ENCODE results near the gene CRIP1.

The CRIP1 gene

DNA sequence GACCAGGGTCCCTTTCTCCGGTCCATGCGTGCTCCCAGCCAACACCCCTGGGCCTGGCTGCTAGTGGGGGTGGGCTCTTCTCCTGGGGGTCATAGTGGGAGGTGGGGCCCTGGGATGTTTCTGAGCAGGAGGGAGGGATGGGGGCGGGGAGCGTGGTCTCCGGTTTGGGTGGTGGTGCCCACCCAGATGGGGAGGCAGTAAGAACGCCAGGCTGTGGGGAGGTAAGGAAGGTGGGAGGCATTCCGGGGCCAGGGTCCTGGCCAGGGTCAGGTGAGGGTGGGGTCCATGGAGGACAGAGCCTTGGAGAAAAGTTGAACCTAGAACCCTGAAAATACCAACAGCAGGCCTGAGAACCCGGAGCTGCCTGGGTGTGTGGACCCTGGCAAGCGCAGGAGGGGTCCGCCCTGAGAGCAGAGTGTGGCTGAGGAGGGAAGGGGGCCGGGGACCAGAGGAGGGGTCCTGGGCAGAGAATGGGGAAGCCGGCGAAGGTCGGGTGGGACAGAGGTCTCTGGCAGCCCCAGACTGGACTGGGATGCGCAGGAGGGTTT lies 6.4 kb upstream of the CRIP1 start:
- DNase-seq (ENCODE audit: low read depth in 2 of 2, low spot score in 1 of 2): no peak

DNA sequence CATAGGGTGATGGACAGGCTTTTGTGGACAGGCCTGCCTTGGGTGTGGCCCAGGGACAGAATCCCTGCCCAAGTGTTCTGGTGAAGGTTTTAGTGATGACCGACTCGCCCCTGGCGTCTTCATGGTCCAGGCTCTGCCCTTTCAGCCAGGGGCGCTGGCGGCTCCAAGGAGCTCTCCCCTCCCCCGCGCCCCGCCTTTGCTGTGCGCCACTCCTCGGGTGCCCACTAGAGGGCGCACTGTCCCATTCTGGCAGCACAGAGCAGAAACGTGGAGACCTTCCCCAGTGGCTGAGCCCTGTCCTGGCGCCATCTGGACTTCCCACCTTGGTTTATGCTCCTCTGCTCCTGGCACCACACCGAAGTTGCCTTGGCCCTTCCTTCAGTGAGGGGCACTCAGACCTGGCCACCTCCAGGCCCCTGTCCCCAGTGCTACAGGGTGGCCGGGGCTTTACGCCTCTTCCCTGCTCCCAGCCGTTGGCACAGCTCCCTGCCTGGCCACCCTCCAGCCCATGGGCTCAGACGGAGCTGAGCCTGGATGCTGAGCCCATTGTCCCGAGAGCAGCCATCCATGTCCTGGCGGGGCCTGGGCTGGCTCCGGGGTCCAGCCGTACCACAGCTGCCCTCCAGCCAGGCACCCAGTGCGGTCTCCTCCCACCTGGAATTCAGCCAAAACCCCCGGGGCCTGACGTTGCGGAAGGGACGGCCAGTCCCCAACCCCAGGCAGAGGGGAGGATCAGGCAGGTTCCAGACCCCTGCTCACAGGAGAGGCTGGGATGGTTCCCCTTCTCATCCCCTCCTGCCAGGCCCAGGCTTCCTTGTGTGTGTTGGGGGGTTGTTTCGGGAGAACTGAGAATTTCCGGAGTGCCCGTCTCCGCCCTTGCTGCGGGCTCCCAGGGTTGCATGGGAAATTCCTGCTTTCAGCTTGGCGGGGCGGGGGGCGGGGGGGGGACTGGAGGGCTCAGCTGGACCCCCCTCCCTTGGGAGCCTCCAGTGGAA lies 5.6 kb upstream of the CRIP1 start:
- DNase-seq (ENCODE audit: low read depth in 2 of 2, low spot score in 1 of 2): peak; percentile 80 to 81

DNA sequence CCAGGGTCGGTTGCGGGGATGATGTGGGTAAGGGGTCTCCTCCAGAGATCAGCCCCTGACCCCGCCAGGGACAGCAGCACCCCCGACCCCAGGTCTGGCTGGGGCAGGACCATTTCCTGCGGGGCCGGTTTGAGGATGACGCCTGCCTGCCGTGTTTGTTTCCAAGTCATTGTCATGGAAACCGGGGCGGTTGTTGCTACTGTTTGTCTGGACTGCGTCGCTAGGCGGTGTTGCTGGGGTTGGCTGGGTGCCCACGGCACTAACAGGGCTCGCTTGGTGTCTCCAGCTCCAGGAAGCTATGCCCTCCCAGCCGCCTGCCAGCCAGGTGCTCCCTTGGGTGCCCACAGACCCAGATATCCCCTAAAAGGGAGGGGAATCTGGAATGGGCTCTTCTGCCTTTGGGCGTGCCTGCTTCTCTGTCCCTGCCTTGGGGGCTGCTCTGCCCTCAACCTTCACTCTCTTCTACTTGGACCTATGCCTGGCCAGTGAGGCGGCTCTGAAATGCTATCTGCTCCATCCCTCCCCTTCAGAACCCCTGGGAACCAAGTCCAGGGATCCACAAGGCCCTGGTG lies 4.7 kb upstream of the CRIP1 start:
- DNase-seq (ENCODE audit: low read depth in 2 of 2, low spot score in 1 of 2): peak; percentile 88 to 91

DNA sequence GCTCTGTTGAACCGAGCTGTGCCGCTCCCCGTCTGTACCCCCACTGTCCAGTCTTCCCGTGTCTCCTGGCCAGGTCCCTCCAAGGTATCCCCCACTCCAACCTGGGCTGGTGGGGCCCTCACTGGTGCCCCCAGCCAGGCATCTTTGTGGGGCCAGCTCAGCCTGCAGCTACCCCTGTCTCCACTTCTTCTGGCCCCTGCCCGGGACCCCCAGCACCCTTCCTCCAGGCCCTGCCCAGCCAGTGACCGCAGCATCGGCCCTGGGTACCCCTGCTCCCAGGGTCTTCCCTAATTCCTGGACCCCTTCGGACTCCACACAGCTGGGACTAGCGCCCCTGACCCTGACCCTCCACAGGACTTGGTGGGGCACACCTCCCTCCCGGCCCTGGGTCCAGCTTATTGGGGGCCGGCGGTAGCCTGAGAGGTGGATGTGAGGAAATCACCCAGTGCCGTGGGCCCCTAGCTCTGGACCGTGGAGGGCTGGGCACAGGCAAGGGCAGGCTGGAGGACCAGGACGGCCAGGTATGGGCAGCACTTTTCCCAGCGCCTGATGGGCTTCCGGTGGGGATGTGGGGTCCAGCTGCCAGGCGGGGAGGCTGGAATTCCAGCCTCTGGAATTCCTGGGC lies 4.1 kb upstream of the CRIP1 start:
- DNase-seq (ENCODE audit: low read depth in 2 of 2, low spot score in 1 of 2): no peak

DNA sequence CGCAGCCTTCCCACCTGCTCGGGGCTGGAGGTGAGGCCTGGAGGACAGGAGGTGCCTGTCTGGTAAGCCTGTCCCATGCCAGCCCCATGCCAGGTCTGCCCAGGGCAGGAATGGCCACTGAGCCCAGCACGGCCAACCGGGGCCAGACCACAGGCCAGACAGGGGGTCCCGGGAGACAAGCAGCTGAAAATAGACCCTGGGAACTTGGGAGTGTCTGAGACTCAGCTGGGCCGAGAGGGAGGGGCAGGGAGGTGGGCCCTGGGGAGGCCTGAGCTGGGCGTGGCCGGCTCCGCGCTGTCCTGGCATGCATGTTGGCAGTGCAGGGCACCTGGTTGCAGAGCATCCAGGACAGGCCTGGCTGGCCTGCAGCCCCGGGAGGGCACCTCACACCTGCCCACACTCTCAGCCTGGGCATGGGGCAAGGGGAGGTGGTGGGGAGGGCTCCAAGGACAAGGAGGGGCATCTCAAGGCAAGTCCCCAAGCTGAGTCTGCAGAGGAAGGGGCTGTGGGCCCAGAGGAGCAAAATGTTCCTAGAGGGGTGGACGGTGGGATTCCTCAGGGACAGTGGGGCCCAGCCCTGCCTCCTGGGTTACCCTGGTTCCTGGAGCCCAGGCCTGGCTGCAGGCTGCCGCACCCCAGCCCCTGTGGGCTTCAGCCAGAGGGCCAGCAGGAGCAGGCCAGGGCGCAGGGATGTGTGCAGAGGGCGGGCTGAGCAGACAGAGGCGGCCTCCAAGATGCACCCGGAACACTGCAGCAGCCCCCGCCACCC lies 3.2 kb upstream of the CRIP1 start:
- no peak for DNase-seq (ENCODE audit: low read depth in 2 of 2, low spot score in 1 of 2)

DNA sequence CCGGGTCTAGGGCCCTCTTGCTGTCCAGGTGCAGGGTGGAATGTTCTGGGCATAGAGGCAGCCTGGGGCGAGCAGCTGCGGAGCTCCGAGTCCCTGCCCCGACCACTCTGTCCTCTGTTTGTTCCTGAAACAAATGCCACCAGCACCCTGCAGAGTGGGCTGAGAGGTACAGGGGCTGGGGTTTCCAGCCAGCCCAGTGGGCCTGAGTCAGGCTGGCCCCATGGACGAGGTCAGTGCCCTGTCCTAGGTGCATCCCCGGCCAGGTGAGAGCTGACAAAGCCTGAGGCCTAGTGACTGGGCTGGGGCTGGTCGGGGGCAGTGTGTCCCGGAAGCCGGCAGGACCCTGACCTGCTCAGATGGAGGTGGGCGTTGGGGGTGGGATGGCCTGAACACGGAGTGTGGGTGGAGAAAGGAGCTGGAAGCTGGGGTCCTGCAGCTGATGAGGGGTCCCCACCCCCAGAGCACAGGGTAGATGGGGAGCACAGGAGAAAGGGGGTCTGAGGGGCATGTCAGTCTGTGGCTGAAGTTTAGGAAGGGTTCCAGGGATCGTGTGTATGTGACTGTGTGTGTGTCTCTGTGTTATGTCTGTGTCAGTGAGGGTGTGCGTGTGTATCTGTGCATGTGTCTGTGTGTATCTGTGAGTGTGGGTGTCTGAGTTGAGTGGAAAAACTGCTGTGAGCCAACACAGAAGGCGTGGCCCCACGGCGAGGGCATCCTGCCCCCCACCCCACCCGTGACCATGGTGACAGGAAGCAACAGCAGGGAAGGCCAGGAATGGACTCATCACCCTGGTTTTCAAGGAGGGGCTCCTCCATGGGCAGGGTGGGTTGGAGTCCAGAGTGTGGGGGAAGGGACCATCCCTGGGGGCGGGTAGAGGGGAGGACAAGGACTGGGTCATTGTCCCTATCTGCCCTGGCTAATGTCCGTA lies 2.4 kb upstream of the CRIP1 start:
- peak in 1 of 2 donors; percentile 43 for DNase-seq (ENCODE audit: low read depth in 2 of 2, low spot score in 1 of 2)

DNA sequence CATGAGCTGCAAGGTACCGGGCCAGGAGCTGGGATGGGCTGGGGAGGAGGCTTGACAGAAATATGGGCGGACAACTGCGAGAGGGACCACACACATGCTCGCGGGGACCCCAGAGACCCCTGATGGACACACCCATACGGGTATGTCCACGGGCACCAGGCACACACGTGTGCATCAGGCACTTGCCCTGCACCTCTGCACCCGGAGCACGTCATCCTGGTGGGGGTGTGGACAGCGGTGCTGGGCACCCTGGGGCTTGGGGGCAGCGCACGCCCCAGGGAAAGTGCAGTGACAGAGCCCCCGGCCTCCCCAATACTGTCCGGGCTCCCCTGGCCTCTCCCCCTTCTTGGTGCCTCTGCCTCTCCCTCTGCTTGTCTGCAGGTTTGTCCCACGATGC lies 1.7 kb upstream of the CRIP1 start:
- no peak for DNase-seq (ENCODE audit: low read depth in 2 of 2, low spot score in 1 of 2)

DNA sequence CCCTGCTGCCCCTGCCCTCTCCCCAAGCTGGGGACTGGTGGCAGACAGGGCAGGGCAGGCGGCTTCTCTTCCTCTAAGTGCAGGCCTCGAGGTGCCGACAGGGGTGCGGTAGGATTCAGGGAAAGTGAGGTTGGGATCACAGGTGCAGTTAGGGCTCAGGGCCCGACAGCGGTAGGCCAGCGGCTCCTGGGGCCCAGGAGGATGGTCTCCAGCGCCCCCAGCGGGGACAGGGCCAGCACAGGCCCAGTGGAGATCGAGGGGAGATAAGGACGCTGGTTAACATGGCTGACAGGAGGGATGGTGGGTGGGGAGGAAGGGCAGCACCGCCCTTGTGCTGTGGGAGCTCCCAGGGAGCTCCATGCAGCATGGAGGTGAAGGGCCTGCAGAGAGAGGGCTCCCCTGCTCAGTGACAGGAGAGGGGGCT lies 935 bp upstream of the CRIP1 start:
- DNase-seq (ENCODE audit: low read depth in 2 of 2, low spot score in 1 of 2): no peak

DNA sequence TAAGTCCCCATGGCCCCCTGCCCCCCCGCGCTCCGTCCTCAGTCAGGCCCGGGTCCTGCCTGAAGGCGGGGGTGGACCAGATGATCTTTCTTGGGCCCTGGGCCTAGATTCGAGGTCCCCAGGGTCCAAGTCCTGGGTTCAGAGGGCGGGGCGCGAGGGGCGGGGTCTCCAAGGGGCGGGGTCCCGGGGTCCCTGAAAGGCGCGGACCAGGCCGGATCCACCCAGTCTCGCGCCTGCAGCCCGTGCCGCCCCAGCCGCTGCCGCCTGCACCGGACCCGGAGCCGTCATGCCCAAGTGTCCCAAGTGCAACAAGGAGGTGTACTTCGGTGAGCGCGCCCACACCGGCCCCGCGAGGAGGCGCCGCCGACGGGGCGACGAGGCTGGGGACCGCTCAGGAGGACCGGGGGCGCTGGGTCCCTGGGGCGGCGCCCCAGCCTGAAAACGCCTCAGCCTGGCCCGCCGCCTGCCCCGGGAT lies 325 bp downstream of the CRIP1 start:
- peak in 1 of 2 donors; percentile 47 for DNase-seq (ENCODE audit: low read depth in 2 of 2, low spot score in 1 of 2)

DNA sequence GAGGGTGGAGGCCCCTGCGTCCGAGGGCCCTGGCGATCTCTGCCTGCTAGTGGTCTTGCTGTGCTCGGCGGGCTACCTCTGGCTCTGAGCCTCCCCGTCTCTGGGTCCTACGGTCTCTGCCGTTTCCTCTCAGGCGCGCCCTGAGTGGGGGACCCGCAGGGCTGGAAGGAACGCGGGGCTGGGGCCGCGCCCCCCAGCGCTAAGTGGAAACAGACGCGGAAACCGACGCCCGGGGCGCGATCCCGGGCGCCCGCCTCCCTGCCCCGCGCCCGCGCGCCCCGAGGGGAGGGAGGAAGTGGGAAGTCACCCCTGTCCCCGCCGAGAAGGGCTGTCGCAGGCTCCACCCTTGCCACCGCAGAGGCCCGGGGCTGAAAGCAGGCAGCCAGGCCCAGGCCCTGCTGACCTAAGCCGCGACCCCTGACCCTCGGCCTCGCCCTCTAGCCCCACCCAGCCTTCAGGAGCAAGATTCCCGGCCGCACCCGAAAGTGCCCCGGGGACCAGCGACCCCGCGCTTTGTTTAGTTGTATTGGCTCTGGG lies 831 bp downstream of the CRIP1 start:
- DNase-seq (ENCODE audit: low read depth in 2 of 2, low spot score in 1 of 2): peak in 1 of 2 donors; percentile 53

DNA sequence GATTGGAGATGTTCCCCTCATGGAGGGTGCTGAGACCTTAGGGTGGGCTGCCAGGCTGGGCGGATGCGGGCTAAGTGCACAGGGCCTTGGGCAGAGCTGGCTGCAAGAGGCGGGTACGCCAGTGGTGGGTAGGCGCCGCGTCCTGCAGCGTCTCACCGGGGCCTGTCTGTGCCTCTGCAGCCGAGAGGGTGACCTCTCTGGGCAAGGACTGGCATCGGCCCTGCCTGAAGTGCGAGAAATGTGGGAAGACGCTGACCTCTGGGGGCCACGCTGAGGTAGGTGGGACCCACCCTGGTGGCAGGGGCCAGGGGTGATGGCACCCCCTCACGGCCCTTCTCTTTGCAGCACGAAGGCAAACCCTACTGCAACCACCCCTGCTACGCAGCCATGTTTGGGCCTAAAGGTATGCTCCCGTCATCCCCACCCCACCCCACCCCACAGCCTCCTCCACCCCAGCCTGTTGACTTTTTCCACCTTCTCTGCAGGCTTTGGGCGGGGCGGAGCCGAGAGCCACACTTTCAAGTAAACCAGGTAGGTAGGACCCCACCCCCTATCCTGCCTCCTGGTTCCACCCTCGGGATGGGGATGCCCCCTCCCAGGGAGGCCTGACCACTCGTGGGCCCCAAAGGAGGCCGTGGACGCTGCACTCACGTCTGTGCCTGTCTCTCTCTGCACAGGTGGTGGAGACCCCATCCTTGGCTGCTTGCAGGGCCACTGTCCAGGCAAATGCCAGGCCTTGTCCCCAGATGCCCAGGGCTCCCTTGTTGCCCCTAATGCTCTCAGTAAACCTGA lies 1.5 kb downstream of the CRIP1 start:
- no peak for DNase-seq (ENCODE audit: low read depth in 2 of 2, low spot score in 1 of 2)

DNA sequence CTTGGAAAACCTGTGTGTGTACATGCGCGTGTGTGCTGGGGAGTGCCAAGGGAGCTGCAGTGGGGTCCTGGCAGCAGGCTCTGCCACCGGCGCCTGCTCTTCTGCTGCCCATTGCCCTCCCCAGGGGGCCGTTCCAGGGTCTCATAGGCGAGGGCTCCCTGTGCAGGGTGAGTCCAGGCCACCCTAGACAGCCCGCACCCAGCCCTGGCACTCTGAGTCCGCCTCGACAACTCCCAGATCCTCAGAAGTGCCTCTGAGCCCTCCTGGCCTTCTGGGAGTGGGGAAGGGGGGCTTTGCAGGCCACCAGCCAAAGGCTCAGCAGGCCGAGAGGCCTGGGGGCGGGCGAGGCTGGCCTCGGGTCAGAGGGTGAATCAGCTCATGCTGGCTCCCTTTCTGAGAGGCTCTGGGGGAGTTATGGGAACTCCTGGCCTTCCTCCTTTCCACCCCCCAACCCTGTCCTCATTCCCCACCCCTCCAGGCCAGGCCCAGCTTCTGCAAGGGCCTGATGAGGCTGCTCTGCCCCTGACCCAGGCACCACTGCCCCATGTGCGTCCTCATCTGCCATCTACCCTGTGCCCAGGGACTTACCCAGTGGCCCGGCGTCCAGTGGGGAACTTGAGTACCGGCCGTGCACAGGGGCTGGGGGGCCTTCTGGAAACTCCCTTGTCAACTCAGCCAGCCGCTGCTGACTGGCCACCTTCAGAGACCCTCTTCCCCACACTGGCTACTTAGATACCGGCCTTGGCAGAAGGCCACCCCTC lies 2.3 kb downstream of the CRIP1 start:
- no peak for DNase-seq (ENCODE audit: low read depth in 2 of 2, low spot score in 1 of 2)

DNA sequence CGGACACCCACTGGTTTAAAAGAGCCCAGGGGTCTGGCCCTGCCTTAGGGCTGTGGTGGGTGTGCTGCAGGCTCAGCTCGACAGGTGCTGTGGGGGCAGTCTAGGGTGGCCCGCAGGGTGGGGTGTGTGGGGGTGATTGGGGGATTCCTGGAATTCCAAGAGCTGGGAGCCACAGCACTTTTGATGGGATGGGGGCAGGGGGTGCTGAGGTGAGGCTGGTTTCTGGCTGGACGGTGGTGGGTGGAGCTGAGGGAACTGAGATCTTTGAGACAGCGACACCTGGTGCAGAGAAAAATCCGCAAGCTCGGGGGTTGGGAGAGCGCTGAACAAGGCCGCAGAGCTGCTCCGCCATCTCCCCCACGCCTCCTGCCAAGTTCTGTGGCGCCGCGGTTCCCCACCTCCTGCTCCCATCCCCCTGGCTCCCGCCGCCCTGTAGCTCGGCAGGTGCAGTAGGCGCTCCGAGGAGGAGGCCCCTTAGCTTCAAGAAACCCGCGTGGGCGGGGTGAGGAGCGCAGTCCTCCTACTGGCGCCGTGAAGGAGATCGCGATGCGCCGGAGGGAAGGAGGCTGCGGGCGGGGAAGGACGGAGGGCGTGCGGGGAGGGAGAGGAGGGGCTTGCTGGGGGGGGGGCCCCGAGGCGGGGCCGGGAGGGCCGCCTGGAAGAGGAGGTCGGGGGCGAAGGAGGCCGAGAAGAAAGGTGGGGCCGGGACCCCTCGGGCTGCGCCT lies 3.0 kb downstream of the CRIP1 start:
- DNase-seq (ENCODE audit: low read depth in 2 of 2, low spot score in 1 of 2): peak; percentile 62 to 72

DNA sequence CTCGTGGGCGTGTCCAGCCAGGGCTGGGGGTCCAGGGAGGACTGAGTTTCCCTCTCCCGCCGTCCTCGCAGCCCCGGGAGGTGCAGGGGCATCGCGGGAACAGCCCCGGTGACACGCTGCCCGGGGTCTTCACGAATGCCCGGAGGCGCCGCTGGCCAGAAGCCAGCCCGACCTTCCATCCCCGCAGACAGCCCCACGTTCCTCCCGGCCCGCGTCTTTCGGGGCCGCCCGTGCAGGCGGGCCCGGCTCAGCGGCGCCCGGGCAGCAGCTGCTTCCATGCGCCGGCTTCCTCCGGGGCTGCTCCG lies 3.5 kb downstream of the CRIP1 start:
- no peak for DNase-seq (ENCODE audit: low read depth in 2 of 2, low spot score in 1 of 2)

DNA sequence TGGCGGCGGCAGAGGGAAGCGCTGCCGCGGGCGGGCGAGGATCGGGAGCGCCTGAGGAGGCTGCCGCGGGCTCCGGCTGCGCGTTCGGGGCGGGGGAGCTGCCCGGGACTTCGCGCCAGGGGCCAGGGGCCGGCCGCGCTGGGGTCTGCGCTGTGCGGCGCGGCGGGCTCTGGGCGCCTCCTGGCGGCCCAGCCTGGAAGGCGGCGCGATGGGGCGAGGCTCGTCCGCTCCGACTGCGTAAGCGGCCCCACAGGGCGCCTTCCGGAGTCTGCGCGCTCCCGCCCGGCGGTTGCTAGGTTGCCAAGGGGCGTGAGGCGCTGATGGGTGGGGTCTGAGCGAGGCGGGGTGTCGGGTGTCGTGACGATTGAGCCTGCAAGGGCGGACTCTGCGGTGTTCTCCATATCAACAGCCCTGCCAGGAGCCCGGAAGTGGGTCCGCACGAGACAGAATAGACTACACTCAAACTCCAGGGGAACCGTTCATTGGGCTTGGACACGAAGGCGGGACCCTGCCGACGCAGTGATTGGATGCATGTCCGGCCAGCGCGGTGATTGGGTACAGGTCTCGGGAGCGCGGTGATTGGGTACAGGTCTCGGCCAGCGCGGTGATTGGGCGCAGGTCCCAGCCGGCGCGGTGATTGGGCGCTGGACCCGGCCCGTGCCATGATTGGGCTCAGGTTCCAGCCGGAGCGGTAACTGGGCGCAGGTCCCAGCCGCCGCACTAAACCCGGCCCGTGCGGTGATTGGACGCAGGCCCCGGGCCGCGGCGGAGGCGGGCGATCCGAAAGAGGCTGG lies 4.1 kb downstream of the CRIP1 start, which contains the start of gene TEDC1:
Gene TEDC1, plus strand, starts transcription at position 675 of the 794 bp plus-strand sequence. CDS start 130 bp downstream, outside the sequence.
- peak; percentile 95 to 97 for DNase-seq (ENCODE audit: low read depth in 2 of 2, low spot score in 1 of 2)

DNA sequence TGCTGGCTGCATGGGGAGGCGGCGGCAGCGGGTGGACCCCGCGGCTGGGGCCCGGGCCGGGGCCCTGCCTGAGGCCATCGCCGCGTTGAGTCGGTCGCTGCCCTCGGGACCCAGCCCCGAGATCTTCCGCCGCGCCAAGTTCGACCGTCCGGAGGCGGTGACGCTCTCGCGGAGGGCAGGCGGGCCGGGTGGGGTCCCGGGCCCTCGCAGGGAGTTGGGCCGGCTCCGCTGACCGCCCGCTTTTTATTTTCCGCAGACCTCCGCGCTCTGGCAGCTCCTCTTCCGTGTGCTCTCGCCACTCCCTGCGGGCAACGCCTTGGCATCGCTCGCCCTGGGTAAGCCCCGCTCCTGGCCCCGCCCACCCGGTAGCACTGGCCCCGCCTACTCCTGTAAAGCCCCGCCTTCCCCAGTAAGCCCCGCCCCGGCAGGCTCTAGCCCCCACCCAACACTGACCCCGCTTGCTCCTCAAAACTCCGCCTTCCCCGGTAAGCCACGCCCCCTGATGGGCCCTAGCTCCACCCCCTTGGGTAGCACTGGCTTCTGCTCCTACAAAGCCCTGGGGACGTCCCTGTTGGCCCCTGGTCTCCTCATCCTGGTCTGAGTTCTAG lies 4.8 kb downstream of the CRIP1 start:
- peak in 1 of 2 donors; percentile 75 for DNase-seq (ENCODE audit: low read depth in 2 of 2, low spot score in 1 of 2)

Measured in stimulated activated CD8-positive, alpha-beta memory T cell treated with anti-CD3 and anti-CD28 coated beads, Interleukin-4, amount 100 ng/mL, for 1 hour (primary cell).